Heart left ventricle (tissue), 16 donors: ENCODE measurements around the gene EIF4E1B. TPM values are rescaled to one million over a fixed set of nuclear protein-coding genes. Genes with fewer than 3 reads are reported as not detected.

Experiments
- ATAC-seq, 4 donors: fragments of 200-7000 bp; cut with Tn5 transposase; one replicate each; pipeline ENCODE4 v1.9.1; 2020 to 2022; ENCODE audit warnings: moderate library complexity in 4 of 4, mild to moderate bottlenecking in 3 of 4, moderate number of reproducible peaks in 1 of 4
- DNase-seq, 5 donors: peaks; one replicate each; pipeline ENCODE4 v3.0.0-alpha.2; 2020
- H3K27ac ChIP-seq, 12 donors: fragments of 200-600 bp; sonication (generic) in 4 of 12; one replicate each; pipeline versions ENCODE4 v1.5.0 to v1.8.0; 2016 to 2022; ENCODE audit warnings: mild to moderate bottlenecking in 2 of 12
- H3K27me3 ChIP-seq, 9 donors: fragments of 200-600 bp; sonication (generic) in 2 of 9; one replicate each; pipeline versions ENCODE4 v1.5.1 to v1.8.0; 2016 to 2022; ENCODE audit warnings: mild to moderate bottlenecking in 3 of 9
- H3K36me3 ChIP-seq, 9 donors: fragments of 200-600 bp; sonication (generic) in 2 of 9; one replicate each; pipeline versions ENCODE4 v1.5.0 to v1.8.0; 2018 to 2022; ENCODE audit warnings: mild to moderate bottlenecking in 2 of 9
- H3K4me1 ChIP-seq, 12 donors: fragments of 200-600 bp; sonication (generic) in 4 of 12; one replicate each; pipeline versions ENCODE4 v1.5.0 to v1.8.0; 2016 to 2022; ENCODE audit warnings: mild to moderate bottlenecking in 3 of 12
- H3K4me3 ChIP-seq, 12 donors: fragments of 200-600 bp; sonication (generic) in 4 of 12; one replicate each; pipeline versions ENCODE4 v1.5.0 to v1.8.0; 2017 to 2022; ENCODE audit warnings: mild to moderate bottlenecking in 9 of 12, moderate library complexity in 4 of 12
- H3K9me3 ChIP-seq, 12 donors: fragments of 200-600 bp; sonication (generic) in 4 of 12; one replicate each; pipeline versions ENCODE4 v1.5.0 to v1.8.0; 2016 to 2022; ENCODE audit warnings: mild to moderate bottlenecking in 1 of 12
- CTCF ChIP-seq, 12 donors: fragments of 200-600 bp; sonication (generic) in 4 of 12; IDR thresholded peaks; one replicate each; pipeline versions ENCODE4 v1.5.0 to v1.8.0; 2018 to 2022; ENCODE audit warnings: antibody characterized with exemption in 12 of 12, mild to moderate bottlenecking in 5 of 12
- POLR2A ChIP-seq, 2 donors: fragments of 450-650 bp; IDR thresholded peaks; one replicate each; pipeline ENCODE4 v1.6.1; 2017; ENCODE audit warnings: antibody characterized with exemption in 2 of 2, mild to moderate bottlenecking in 2 of 2, moderate library complexity in 2 of 2
- WGBS, 4 donors: extraction: QIAGEN DNeasy Blood & Tissue Kit in 2 of 4; methylation state at CpG; one replicate each; pipeline versions ENCODE4 v1.1.5 to v1.1.7; 2013 to 2018; 5-methylcytosine and 5-hydroxymethylcytosine counted together
- intact Hi-C, 10 donors: fragments of 100-400 bp; cut with DNase I; formaldehyde crosslinking; loops; one replicate each; pipeline versions ENCODE4 v1.11.1 to v1.14.2; 2022
- polyA plus RNA-seq, 2 donors: library from polyadenylated mRNA; stranded (reverse); fragments of 200-250 nt; gene quantifications; one replicate each; pipeline ENCODE4 v1.2.3, GENCODE V29; 2013
- total RNA-seq, 9 donors: library from RNA; depleted of rRNA in 2 of 9; stranded (reverse); fragments of >200 nt in 2 of 9; fragmentation: NEBNext Ultra II Directional in 3 of 9; extraction: Animal tissue kit (Norgen Biotek cat#: 25700) in 3 of 9; gene quantifications; one replicate each; pipeline versions ENCODE4 v1.1.0 to v1.2.4, GENCODE V29; 2016 to 2023
- donor health status: ischemic (EF 13 %, LVEDD 7.1; RV severe dilation, severe dysfunction).
- donor health status: healthy with polysubstance abuse.
- donor health status: DM: no; HTN: yes; CAD: no.
- donor health status: DM: no; HTN: no; CAD: no.
- donor health status: ischemic (EF 25% LVEDD 6.9; RV normal size, moderate dysfunction).
- donor health status: ischemic (EF 25% LVEDD 5.7; RV mildly dilated, moderate dysfunction).
- donor health status: healthy.
- donor health status: DM: yes; HTN: yes; CAD: no.
- donor health status: ischemic (EF 35%, LVEDD 5.7; RV mildly dilated, moderate dysfunction).
- donor health status: nonischemic (EF 11% LVEDD 7.7; RV severe dilation, severe dysfunction).
- donor health status: DM: yes; HTN: yes; CAD: no.
- donor health status: PGD.
- donor health status: ischemic (EF 29% LVEDD 5.4; RV normal size, mild dysfunction).
- donor health status: nonischemic (EF 23%, LVEDD 6.1; RV moderate dilation, normal function).

EIF4E1B gene
- total and polyA plus RNA-seq, 11 donors: not detected

- H3K4me3 ChIP-seq: no peak overlapping the region
- no peak overlapping the region for H3K27ac ChIP-seq
- intact Hi-C loops: loop anchor here in 2 of 10 donors (5.0 kb wide), 2 partner anchors 131 to 281 kb away; no protein-coding TSS in a partner anchor
- H3K9me3 ChIP-seq: no peaks in the 10 kb centered on the region
- no peaks in the 10 kb centered on the region for H3K36me3 ChIP-seq
- H3K4me1 ChIP-seq: peaks cover 0 to 30% (median 15%) of the 10 kb centered on the region in 12 donors
- WGBS, 4 donors: 55 to 64% (median 61%) methylated on average over 19 of the region's 19 CpGs
- no peak for ATAC-seq
- DNase-seq: peak in 2 of 5 donors; percentile 28 to 44
- no peak for TF ChIP-seq POLR2A (IDR thresholded peaks at IDR 0.05)
- TF ChIP-seq CTCF (IDR thresholded peaks at IDR 0.05): peak in 8 of 12 donors; percentile 11 to 55 (median 24)
- H3K27me3 ChIP-seq: peaks cover 0 to 35% (median 20%) of the 10 kb centered on the region in 9 donors
Measured at GRCh38 chr5:176675676-176676360, 45.3 kb downstream of the EIF4E1B start.

GRCh38 chr5:176676361-176676824 lies 45.9 kb downstream of the EIF4E1B start:
- Histone ChIP-seq H3K4me1 (peaks cover 0 to 30% (median 15%) of the 10 kb centered on the region in 12 donors), H3K27me3 (peaks cover 0 to 40% (median 25%) of the 10 kb centered on the region in 9 donors), H3K27ac (peak overlapping the region in 2 of 12 donors; percentile 22 to 24), H3K4me3 (no peak overlapping the region), H3K9me3 (no peaks in the 10 kb centered on the region), H3K36me3 (no peaks in the 10 kb centered on the region)
- DNase-seq (peak; percentile 66 to 88 (median 74)), ATAC-seq (peak; percentile 30 to 90 (median 52))
- no peak for TF ChIP-seq POLR2A (IDR thresholded peaks at IDR 0.05)
- TF ChIP-seq CTCF (IDR thresholded peaks at IDR 0.05): no peak
- intact Hi-C loops: loop anchor here in 2 of 10 donors (5.0 kb wide), 2 partner anchors 131 to 281 kb away; no protein-coding TSS in a partner anchor
- WGBS, 4 donors: 38 to 56% (median 47%) methylated on average over 7 to 10 of the region's 10 CpGs

- TF ChIP-seq CTCF (IDR thresholded peaks at IDR 0.05): no peak
- TF ChIP-seq POLR2A (IDR thresholded peaks at IDR 0.05): no peak
- Histone ChIP-seq H3K27me3 (peaks cover 0 to 45% (median 25%) of the 10 kb centered on the region in 9 donors), H3K27ac (peak overlapping the region in 2 of 12 donors; percentile 22 to 24), H3K9me3 (no peaks in the 10 kb centered on the region), H3K4me1 (peaks cover 0 to 30% (median 15%) of the 10 kb centered on the region in 12 donors), H3K4me3 (no peak overlapping the region), H3K36me3 (no peaks in the 10 kb centered on the region)
- DNase-seq (peak in 3 of 5 donors; percentile 43 to 69 (median 64)), ATAC-seq (peak; percentile 5 to 63 (median 54))
- intact Hi-C loops: loop anchor here in 2 of 10 donors (5.0 kb wide), 2 partner anchors 130 to 280 kb away; no protein-coding TSS in a partner anchor
- 54 to 78% (median 62%) methylated on average over 12 of the region's 12 CpGs for WGBS, 4 donors
Measured at GRCh38 chr5:176677209-176677939, 46.9 kb downstream of the EIF4E1B start.
